Upper lobe of left lung (tissue), 4 donors: ENCODE measurements around the gene AEBP2.

Experiments
- EP300 ChIP-seq, 4 donors: sonication (generic); formaldehyde crosslinking; IDR thresholded peaks; one replicate each; pipeline ENCODE4 v1.5.1; 2017; ENCODE audit warnings: antibody characterized with exemption in 4 of 4, control low read depth in 2 of 4
- POLR2A ChIP-seq, 4 donors: fragments of 450-650 bp; IDR thresholded peaks; one replicate each; pipeline ENCODE4 v1.5.1; 2016 to 2017; ENCODE audit warnings: antibody characterized with exemption in 4 of 4, mild to moderate bottlenecking in 2 of 4
- POLR2AphosphoS5 ChIP-seq, 2 donors: sonication (generic); formaldehyde crosslinking; IDR thresholded peaks; one replicate each; pipeline ENCODE4 v1.5.1; 2017; ENCODE audit warnings: antibody characterized with exemption in 2 of 2
- TF ChIP-seq, protein P1 (sequence below), 6 experiments: fragments of 450-650 bp in 4 of 6; fragments of 200-600 bp in 2 of 6; sonication (generic) in 2 of 6; IDR thresholded peaks; one replicate each; pipeline ENCODE4 v1.5.1; 2016 to 2019; ENCODE audit warnings: antibody characterized with exemption in 6 of 6

DNA sequence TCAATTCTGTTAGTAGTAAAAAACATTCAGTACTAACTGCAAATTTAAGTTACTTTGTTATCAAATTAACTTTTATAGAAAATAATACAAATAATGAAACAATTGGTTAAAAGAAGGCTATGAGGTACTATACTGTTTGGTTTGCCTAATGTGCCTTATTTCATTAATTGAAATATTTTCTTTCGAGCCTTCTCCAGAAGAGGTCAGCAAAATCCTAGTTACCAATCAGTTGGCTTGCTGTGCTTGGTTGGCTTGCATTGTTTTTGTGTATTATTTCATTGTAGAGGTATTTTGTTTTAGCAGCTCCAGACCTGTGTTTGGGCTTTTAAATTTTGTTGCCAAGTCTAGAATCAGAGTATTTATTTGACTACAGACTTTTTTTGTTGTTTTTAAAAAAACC, 68.5 kb downstream of the AEBP2 start:
- TF ChIP-seq POLR2A (IDR thresholded peaks at IDR 0.05): no peak
- TF ChIP-seq POLR2AphosphoS5 (IDR thresholded peaks at IDR 0.05): no peak
- TF ChIP-seq EP300 (IDR thresholded peaks at IDR 0.05): no peak
- TF ChIP-seq, protein P1, sequence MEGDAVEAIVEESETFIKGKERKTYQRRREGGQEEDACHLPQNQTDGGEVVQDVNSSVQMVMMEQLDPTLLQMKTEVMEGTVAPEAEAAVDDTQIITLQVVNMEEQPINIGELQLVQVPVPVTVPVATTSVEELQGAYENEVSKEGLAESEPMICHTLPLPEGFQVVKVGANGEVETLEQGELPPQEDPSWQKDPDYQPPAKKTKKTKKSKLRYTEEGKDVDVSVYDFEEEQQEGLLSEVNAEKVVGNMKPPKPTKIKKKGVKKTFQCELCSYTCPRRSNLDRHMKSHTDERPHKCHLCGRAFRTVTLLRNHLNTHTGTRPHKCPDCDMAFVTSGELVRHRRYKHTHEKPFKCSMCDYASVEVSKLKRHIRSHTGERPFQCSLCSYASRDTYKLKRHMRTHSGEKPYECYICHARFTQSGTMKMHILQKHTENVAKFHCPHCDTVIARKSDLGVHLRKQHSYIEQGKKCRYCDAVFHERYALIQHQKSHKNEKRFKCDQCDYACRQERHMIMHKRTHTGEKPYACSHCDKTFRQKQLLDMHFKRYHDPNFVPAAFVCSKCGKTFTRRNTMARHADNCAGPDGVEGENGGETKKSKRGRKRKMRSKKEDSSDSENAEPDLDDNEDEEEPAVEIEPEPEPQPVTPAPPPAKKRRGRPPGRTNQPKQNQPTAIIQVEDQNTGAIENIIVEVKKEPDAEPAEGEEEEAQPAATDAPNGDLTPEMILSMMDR (IDR thresholded peaks at IDR 0.05): no peak
